ENCODE data around the gene SH3BGRL3.
"Not testable (repeated sequence)": the region's sequence is repeated elsewhere in the genome, so short reads cannot be mapped to it uniquely, and the experiment has no call there.

Gene SH3BGRL3

GRCh38 chr1:26291939-26292338, 12.1 kb downstream of the SH3BGRL3 start:
- DNase-seq, result no peak

- not testable (repeated sequence) for DNase-seq
Measured at GRCh38 chr1:26292735-26293134, 12.8 kb downstream of the SH3BGRL3 start.

DNA sequence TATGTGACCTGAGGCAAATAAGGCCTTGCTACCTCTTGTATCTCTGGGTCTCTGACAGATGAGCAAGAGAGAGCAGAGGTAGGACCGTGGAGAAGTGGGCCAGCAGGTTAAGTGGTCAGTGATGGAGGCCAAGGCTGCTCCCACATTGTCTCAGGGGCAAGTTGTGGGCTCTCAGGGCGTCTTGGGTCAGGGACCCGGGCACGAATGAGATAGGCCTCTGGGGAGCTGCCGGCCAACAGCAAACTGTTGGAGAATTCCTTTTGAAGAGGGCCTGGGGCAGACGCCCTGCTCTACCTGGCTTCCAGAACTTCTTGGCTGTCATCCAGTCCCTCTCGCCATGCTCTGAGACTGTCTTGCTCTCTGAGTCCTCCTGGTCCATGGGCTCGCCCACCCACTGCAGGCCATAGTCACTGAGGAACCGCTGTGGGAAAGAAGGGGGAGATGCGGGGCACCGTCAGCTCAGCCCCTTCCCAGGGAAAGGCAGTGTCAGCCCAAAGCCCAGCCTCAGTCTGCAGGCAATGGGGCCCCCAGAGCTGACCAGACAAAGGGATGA, 14.1 kb downstream of the SH3BGRL3 start:
- DNase-seq, result no peak

DNA sequence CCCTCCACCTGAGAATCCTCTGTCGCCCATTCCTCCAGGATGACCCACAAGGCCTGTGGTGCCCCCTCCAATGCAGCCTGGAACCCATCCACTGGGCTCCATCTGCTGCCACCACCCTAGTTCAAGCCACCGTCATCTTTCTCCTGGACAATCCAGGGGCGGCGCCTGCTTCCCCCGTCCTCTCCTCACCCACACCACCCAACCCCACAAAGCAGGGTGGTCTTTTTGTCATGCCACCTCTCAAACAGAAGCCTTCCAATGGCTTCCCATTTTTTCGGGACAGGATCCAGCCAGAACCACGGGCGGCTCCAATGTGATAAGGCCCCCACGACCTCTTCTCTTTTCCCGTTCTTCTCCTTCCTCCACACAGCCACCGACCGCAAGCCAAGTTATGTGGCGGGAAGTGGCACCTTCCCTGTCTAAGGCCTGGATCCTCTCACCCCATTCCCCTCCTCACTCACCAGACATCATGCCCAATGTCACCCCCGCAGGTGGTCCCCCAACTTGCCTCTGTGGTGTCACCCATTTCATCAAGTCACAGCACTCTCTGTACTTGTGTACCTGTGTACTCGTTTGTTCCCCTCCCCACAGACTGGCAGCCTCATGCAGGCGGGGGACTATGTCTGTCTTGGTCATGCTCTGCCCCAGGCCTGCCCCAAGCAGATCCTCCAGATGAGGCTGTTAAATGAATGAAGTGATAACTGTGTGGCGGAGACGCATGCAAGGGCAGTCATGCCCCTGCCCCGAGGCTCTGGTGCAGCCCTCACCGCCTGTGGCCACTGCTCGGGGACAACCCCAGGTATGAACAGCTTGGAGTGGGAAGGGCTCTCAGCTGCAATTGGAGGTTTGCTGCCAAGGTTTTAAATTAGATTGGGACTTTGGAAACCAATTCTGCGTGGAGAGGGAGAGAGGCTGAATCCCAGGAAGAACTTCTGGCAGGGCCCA, 15.6 kb downstream of the SH3BGRL3 start:
- DNase-seq, result no peak

DNA sequence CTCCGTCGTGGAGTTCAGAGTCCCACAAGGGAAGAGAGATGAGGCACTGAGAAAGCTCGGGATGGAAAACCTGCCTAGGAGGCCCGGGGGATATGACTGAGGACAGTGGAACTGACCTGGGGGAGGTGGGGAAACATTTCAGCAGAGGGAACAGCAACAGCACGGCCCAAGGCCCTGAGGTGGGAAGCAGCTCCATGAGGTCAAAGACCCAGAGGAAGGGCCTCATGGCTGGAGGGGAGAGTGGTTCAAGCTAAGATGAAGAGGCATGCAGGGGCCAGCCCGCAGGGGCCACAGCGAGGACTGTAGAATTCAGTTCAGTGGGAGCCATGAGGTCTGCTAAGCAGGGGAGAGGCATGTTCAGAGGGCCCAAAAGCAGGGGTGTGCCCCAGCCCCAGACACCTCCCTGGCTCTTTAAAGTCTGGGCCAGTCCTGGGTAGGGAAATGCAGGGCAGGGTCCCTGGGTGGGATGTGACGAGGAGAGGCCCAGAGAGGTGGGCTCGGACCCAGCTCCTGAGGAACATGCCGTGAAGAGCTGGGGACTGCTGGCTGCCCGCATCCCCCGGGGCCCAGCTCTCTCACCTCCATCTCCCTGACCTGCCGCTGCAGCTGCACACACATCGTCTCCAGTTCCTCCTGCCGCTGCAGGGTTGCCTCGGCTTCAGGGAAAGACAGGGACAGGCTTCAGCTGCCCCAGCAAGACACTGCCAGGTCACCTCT, 16.6 kb downstream of the SH3BGRL3 start:
- DNase-seq, result no peak

GRCh38 chr1:26297057-26297790, 17.3 kb downstream of the SH3BGRL3 start:
- DNase-seq, result no peak

DNA sequence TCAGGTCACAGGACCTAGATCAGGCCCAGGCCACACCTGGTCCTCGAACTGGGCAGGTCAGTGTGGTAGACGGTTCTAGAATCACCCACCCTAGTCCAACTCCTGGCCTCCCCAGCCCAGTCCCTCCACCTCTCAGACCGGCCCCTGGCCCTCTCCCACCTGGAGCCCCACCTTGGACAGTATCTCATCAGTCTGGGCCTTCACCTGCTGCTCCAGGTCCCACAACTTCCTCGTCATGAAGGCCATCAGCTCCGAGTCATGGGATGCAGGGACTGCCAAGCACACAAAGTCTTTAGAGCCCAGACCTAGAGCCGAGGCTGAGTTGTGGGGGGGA, 17.9 kb downstream of the SH3BGRL3 start:
- DNase-seq, result no peak

GRCh38 chr1:26300578-26301275, 20.8 kb downstream of the SH3BGRL3 start:
- DNase-seq, result no peak

- DNase-seq, result no peak
Measured at GRCh38 chr1:26302733-26303405, 23.0 kb downstream of the SH3BGRL3 start.

DNA sequence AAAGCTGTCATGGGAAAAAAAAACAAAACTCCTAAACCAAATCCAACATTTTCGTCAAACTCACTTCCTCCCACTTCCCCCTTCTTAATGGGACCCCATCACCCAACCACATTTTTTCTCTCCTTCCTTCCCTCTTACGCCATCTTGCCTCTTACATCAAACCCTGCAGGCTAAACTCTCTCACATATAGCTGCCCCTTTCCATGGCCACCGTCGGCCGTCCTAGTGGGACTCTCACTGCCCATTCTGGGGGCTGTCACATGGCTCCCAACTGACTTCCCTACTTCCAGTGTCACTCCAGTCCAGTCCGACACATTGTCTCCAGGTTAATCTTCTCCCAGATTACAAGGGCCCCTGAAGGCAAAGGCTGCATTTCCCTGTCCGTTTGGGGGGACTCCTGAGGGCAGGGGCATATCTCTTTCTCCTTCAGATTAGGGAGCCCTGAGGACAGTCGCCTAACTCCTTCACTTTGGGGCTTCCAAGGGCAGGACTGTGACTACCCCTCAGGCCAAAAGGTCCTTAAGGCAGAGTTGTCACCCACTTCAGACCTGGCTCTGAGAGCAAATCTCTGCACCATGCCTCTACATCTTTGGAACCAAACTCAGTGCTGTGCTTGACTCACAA, 25.9 kb downstream of the SH3BGRL3 start:
- no peak for DNase-seq

- peak; percentile 92 for DNase-seq
Measured at GRCh38 chr1:26306290-26307229, 26.7 kb downstream of the SH3BGRL3 start, which contains the start of gene UBXN11. UBXN11 (minus strand) TSS chr1:26306636; CDS start chr1:26302883, 3,753 bp downstream.

DNA sequence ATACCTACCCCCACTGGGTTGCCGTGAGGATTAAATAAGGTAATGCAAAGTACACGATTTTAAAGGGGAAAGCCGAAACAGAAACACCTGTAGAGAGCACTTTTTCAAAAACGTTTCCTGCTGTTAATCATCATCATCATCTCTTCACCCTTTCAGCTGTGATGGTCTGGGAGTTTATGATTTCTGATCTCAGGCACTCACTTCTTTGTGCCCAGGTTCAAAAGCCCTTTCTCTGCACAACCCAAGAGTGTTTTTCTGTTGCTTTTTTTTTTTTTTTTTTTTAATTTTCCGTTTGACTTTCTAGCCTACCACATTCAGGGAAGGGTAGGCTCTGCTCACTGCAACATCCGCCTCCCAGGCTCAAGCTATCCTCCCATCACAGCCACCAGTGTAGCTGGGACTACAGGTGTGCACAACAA, 27.5 kb downstream of the SH3BGRL3 start:
- peak; percentile 27 for DNase-seq

GRCh38 chr1:26307966-26308899, 28.3 kb downstream of the SH3BGRL3 start:
- DNase-seq, result not testable (repeated sequence)

GRCh38 chr1:26314501-26314900, 34.6 kb downstream of the SH3BGRL3 start:
- no peak for DNase-seq

- no peak for DNase-seq
Measured at GRCh38 chr1:26315874-26316850, 36.3 kb downstream of the SH3BGRL3 start.

DNA sequence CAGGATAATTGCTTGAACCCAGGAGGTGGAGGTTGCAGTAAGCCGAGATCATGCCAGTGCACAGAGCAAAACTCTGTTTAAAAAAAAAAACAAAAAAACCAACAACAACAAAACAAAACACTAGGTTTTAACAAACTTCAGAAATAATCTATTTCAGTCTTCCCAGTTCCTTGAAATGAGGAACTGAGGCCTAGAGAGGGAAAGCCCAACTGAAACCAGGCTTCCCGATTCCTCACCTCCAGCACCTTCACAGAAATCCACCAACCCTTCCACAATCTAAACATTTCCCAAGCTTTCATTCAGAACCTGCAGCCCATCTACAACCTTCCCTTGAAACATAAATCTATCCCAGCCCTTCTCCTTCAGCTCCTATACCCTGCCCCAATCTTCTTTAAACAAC, 37.3 kb downstream of the SH3BGRL3 start:
- DNase-seq, result no peak

- DNase-seq, result no peak
Measured at GRCh38 chr1:26317612-26318337, 37.9 kb downstream of the SH3BGRL3 start, which contains the start of gene CD52. CD52 (plus strand) TSS chr1:26317958; CDS start chr1:26318018, 60 bp downstream.
